Upper lobe of left lung (tissue), 4 donors: ENCODE measurements around the gene CYB5R3.

ENCODE experiments used
- POLR2A ChIP-seq, 4 donors: fragments of 450-650 bp; IDR thresholded peaks; one replicate each; pipeline ENCODE4 v1.5.1; 2016 to 2017; ENCODE audit warnings: antibody characterized with exemption in 4 of 4, mild to moderate bottlenecking in 2 of 4
- POLR2AphosphoS5 ChIP-seq, 2 donors: sonication (generic); formaldehyde crosslinking; IDR thresholded peaks; one replicate each; pipeline ENCODE4 v1.5.1; 2017; ENCODE audit warnings: antibody characterized with exemption in 2 of 2

- no peak for TF ChIP-seq POLR2A (IDR thresholded peaks at IDR 0.05)
- no peak for TF ChIP-seq POLR2AphosphoS5 (IDR thresholded peaks at IDR 0.05)
Measured at GRCh38 chr22:42692239-42693054, 43.3 kb upstream of the CYB5R3 start.
